Measurements from ENCODE around the gene NKX3-2.

GRCh38 chr4:13539619-13540445 is 4.5 kb downstream of the NKX3-2 start:
- TF ChIP-seq CTCF (conservative IDR thresholded peaks at IDR 0.05; ENCODE audit: low read depth, low read length) (no peak), EZH2phosphoT487 (IDR thresholded peaks at IDR 0.05; ENCODE audit: borderline replicate concordance, low read length) (no peak), EZH2 (IDR thresholded peaks at IDR 0.05; ENCODE audit: low read length, unreplicated experiment) (no peak)
